Left cardiac atrium (tissue), 4 donors: Measurements from ENCODE around the gene RNASE12. TPM values are rescaled to one million over a fixed set of nuclear protein-coding genes. Genes with fewer than 3 reads are reported as not detected.
A peak's percentile ranks its signal among the peaks of the same experiment; 100 is the strongest.

Experiments
- ATAC-seq, 2 donors: fragments of 200-7000 bp; cut with Tn5 transposase; one replicate each; pipeline ENCODE4 v1.9.1; 2020; ENCODE audit warnings: mild to moderate bottlenecking in 2 of 2, moderate library complexity in 2 of 2
- DNase-seq: peaks from one replicate; pipeline ENCODE4 v3.0.0-alpha.2; 2020
- intact Hi-C, 2 donors: fragments of 100-400 bp; cut with DNase I; formaldehyde crosslinking; loops; one replicate each; pipeline versions ENCODE4 v1.14.1 to v1.15.1; 2022 to 2023
- total RNA-seq, 2 donors: library from RNA; stranded (reverse); fragmentation: NEBNext Ultra II Directional; extraction: Animal tissue kit (Norgen Biotek cat#: 25700); gene quantifications; one replicate each; pipeline ENCODE4 v1.2.1, GENCODE V29; 2021
- donor health status: DM: no; HTN: yes; CAD: no.
- donor health status: DM: no; HTN: yes; CAD: no; lungs with severe emphysema.
- donor health status: DM: yes; HTN: yes; CAD: no.
- donor health status: Dilated cardiomyopathy.

Gene RNASE12
- total RNA-seq, 2 donors from 2014 or later, result not detected

GRCh38 chr14:20617138-20618003 lies 26.2 kb upstream of the RNASE12 start:
- DNase-seq, result no peak
- ATAC-seq, result no peak
- intact Hi-C loops, result loop anchor here in 1 of 2 donors (2.0 kb wide), 1 partner anchor 13 kb away; no protein-coding TSS in a partner anchor

GRCh38 chr14:20615996-20616395 lies 24.8 kb upstream of the RNASE12 start:
- intact Hi-C loops, result loop anchor here in 1 of 2 donors (2.0 kb wide), 1 partner anchor 15 kb away; no protein-coding TSS in a partner anchor
- no peak for ATAC-seq
- no peak for DNase-seq

- ATAC-seq (peak; percentile 5 to 12), DNase-seq (no peak)
- intact Hi-C loops, result loop anchor here (5.0 kb wide), 3 partner anchors 68 to 287 kb away; partner anchors contain the start of genes RNASE4 (in 1 of the 2) and TEP1 (in 1 of the 2)
Measured at GRCh38 chr14:20614038-20614840, 23.1 kb upstream of the RNASE12 start.

GRCh38 chr14:20613094-20614037 lies 22.2 kb upstream of the RNASE12 start:
- DNase-seq, result peak; percentile 83
- intact Hi-C loops, result loop anchor here (1.0 to 5.0 kb wide), 5 partner anchors 69 to 286 kb away; partner anchors contain the start of genes TEP1 (in 2 of the 2) and RNASE4 (in 1 of the 2)
- peak; percentile 79 to 88 for ATAC-seq

- ATAC-seq, result no peak
- intact Hi-C loops, result loop anchor here (2.0 to 5.0 kb wide), 4 partner anchors 70 to 285 kb away; partner anchors contain the start of genes TEP1 (in 2 of the 2) and RNASE4 (in 1 of the 2)
- DNase-seq, result no peak
Measured at GRCh38 chr14:20612403-20612802, 21.2 kb upstream of the RNASE12 start.

- DNase-seq, result no peak
- intact Hi-C loops, result loop anchor here (5.0 kb wide), 3 partner anchors 71 to 284 kb away; partner anchors contain the start of genes RNASE4 (in 1 of the 2) and TEP1 (in 1 of the 2)
- no peak for ATAC-seq
Measured at GRCh38 chr14:20611277-20611676, 20.1 kb upstream of the RNASE12 start.

- DNase-seq (peak; percentile 78), ATAC-seq (peak; percentile 72 to 84)
- intact Hi-C loops, result loop anchor here (5.0 kb wide), 3 partner anchors 72 to 283 kb away; partner anchors contain the start of genes RNASE4 (in 1 of the 2) and TEP1 (in 1 of the 2)
Measured at GRCh38 chr14:20610002-20610765, 19.0 kb upstream of the RNASE12 start.

- ATAC-seq (peak; percentile 53 to 58), DNase-seq (peak; percentile 59)
- intact Hi-C loops, result loop anchor here (5.0 to 10.0 kb wide), 5 partner anchors 73 to 285 kb away; partner anchors contain the start of genes RNASE4 (in 1 of the 2) and TEP1 (in 1 of the 2)
Measured at GRCh38 chr14:20609215-20610001, 18.2 kb upstream of the RNASE12 start.

- no peak for DNase-seq
- intact Hi-C loops, result loop anchor here (10.0 kb wide), 2 partner anchors 134 to 284 kb away; no protein-coding TSS in a partner anchor
- no peak for ATAC-seq
Measured at GRCh38 chr14:20608383-20609110, 17.4 kb upstream of the RNASE12 start.

GRCh38 chr14:20607617-20608016 lies 16.4 kb upstream of the RNASE12 start:
- intact Hi-C loops, result loop anchor here (10.0 kb wide), 2 partner anchors 133 to 283 kb away; no protein-coding TSS in a partner anchor
- no peak for ATAC-seq
- no peak for DNase-seq

GRCh38 chr14:20606902-20607242 lies 15.7 kb upstream of the RNASE12 start:
- intact Hi-C loops, result loop anchor here (10.0 kb wide), 2 partner anchors 132 to 282 kb away; no protein-coding TSS in a partner anchor
- DNase-seq (no peak), ATAC-seq (no peak)

- DNase-seq, result no peak
- intact Hi-C loops, result loop anchor here (10.0 kb wide), 2 partner anchors 132 to 282 kb away; no protein-coding TSS in a partner anchor
- ATAC-seq, result no peak
Measured at GRCh38 chr14:20606190-20606901, 15.2 kb upstream of the RNASE12 start.

GRCh38 chr14:20603813-20604690 lies 12.9 kb upstream of the RNASE12 start:
- no peak for ATAC-seq
- no peak for DNase-seq
- intact Hi-C loops, result loop anchor here (10.0 kb wide), 2 partner anchors 129 to 279 kb away; no protein-coding TSS in a partner anchor

- intact Hi-C loops, result loop anchor here (10.0 kb wide), 2 partner anchors 128 to 278 kb away; no protein-coding TSS in a partner anchor
- no peak for ATAC-seq
- no peak for DNase-seq
Measured at GRCh38 chr14:20602583-20602982, 11.4 kb upstream of the RNASE12 start.
